GM18873 (cell line): ENCODE measurements around the gene ADAM23.

ENCODE experiments used
- ATAC-seq: cut with Tn5 transposase; IDR thresholded peaks from one replicate; pipeline ENCODE4 v1.9.1; 2021; ENCODE audit warnings: mild to moderate bottlenecking, moderate library complexity, moderate number of reproducible peaks; ENCODE audit not compliant: unreplicated experiment, low FRiP score

Gene ADAM23

GRCh38 chr2:206558492-206558891 lies 115.2 kb downstream of the ADAM23 start:
- no peak for ATAC-seq

DNA sequence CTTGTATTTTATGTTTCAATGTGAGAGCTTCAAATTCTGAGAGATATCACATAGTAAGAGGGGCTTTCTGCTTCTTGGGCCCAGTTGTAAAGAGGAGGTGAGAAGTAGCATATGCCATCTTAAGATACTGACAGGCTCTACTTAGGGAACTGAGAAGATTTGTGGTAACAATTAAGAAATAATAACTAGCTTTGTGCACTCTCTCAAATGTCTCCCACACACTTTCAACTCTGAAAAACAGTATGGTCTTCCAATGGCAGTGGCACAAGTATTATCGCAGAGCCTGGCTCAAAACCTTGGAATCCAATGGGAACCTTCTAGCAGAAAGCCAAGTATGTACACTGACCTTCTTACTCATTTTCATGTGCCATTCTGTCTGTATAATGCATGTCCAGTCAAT lies 118.6 kb downstream of the ADAM23 start:
- no peak for ATAC-seq

DNA sequence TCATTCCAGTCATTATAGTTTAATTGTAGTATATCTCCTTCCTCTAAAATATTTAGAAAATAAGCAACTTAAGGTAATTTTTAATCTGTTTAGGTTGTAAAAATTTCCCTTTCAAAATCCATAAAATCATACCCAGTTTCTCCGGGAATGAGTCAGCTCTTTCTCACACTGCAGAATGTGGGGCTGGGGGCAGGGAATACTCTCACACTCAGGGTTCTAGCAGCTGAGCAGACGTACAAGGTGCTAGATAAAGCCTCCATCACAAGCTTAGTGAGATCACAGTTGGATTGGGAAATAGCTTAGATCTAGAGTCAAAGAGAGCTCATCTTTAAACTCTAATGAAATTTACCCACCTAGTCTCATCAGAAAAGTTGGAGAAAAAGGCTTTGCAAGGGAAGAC lies 119.0 kb downstream of the ADAM23 start:
- no peak for ATAC-seq

DNA sequence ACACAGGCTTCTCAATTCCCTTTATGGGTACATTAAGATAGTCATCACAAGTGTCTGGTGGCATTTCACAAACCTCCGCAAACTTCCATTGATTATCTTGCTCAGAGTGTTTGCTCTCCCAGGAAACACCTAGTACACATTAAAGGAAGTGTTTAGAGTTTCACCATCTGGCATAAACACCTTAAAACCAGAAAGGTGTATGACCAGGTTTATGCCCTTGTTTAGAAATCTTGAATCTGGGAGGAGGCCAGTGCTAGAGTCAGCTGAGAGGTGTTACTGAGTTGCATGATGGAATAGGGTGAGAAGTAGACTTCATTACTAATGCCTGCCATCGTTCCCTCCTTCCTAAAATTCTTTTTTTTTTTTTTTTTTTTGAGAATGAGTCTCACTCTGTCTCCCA lies 120.0 kb downstream of the ADAM23 start:
- ATAC-seq = no peak

- ATAC-seq = no peak
Observed at GRCh38 chr2:206565666-206566065, 122.3 kb downstream of the ADAM23 start.

DNA sequence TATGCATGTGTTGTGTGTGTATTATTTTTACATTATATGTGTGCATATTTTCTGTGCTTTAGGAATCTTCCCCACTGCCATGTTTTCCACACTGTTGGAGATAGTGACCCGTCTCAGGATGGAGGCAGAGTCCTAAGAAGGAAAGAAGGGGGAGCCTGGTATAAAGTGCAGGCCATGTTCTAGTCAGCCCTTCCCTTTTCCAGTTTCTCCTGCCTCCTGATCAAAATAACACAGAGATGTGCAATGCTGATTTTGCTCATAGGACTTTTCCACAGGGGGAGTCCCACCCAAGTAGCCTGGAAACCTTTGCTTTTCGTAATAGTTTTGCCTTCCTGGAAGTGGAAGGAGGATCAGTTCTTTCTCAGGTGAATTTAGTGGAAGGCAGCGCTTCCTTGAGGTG lies 126.1 kb downstream of the ADAM23 start:
- ATAC-seq = no peak

GRCh38 chr2:206570199-206570598 lies 126.9 kb downstream of the ADAM23 start:
- ATAC-seq = no peak

GRCh38 chr2:206572725-206573124 lies 129.4 kb downstream of the ADAM23 start:
- no peak for ATAC-seq

- no peak for ATAC-seq
Observed at GRCh38 chr2:206573793-206574192, 130.5 kb downstream of the ADAM23 start.

DNA sequence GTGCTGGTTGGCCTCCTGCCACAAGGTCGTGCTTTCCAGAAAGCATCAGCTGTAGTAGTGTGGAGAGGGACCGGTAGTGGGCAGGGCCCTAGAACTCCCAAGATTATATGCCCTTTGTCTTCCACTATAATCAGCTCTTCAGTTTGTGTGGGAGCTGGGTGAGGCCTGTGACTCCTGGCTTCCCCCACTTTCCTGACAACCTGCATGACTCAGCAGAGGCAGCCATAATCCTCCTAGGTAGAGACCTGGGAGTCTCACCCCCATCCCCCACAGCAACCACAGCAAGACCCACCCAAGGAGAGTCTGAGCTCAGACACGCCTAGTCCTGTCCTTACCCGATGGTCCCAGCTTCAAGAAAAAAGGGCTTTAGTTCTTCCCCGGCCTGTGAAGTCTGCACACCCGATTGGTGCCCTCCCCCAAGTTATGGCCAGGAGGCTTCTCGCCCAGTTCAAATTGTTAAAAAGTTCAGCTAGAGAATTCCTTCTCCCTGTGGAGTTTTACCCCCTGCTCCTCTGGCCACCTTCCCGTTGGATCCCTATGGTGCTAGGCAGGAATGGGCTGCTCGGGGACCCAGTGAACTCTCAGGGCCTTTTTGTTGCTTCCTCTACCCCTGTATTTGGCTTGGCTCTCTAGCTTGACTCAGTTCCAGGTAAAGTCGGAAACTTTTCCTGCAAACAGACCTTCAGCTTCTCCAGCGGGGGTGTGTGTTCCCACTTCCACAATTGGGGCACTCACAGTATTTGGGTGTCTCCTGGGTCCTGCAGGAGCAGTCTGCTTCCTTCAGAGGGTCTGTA lies 141.2 kb downstream of the ADAM23 start:
- ATAC-seq = no peak

DNA sequence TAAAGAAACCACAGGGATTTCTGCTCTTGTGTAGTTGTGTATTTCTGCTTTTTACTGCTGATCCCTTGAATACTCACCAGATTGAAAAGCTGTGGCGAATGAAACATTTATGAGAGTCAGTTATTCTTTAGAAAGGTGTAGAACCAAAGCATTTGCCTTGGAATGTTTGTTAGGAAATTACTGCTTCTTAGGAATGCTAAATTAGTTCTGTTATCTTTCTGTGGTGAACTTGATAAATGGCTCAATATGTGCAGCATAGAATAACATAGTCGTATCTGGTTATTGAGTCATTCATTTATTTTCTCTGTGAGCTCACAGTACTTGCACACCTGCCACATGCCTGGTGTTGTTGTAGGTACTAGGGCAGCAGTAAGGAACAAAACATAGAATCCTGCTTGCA lies 142.0 kb downstream of the ADAM23 start:
- no peak for ATAC-seq

- no peak for ATAC-seq
Observed at GRCh38 chr2:206586609-206587008, 143.3 kb downstream of the ADAM23 start.

DNA sequence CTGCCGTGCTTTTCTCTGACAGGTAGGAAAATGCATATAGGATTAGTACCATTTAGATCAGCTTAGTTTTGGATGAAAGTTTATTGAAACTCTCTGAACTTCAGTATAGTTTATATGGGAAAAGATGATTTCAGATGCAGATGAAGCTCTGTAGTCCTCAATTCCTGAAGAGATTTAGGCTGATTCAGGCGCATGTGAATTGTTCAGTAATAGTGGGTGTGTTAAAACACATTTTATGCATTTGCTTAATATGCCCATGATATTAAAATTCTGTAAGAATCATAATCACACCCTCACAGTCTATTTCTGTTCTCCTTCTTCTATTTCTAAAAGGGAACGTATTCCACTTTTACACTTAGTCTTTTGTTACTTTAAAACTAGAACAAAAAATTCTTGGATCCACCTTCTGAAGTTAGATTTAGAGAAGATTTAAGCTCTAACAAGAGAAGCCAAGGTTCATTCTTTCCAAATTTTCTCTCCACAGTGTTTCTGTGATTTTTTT lies 154.4 kb downstream of the ADAM23 start:
- ATAC-seq = no peak

DNA sequence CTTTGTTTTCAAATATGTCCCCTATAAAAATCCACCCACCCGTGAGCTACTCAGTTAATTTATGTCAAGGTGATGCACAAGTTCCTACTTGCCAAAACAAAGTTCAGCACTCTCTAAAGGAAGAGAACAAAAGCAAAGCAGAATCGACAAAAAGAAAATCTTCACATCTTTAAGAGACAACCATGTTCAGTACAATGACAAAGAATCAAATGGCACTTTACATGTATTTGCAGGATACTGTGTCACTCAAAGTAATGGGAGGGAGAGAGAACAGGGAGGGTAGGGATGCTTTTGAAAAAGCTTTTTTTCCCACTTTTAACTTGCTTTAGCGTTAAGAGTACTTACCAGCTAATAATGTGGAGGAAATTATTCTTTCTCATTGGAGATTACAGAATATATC lies 159.9 kb downstream of the ADAM23 start:
- ATAC-seq = no peak

- no peak for ATAC-seq
Observed at GRCh38 chr2:206610451-206610850, 167.1 kb downstream of the ADAM23 start.

DNA sequence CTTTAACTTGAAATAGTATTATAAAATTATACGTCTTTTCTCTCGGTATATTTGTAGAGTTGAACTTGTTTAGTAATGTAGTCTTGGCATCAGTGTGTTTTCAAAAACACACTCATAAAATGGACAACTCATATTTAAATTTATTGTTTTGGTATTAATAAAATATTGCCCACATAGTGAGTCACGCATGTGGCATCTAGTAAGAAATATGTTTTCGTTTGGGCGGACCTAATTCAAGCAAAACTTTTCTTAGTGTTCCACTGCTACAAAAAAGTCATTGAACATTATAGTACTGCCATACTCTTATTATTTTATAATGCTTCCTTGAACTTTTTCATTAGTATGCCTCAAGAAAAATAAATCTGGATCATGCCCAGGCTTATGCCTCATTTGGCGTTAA lies 167.9 kb downstream of the ADAM23 start:
- no peak for ATAC-seq

DNA sequence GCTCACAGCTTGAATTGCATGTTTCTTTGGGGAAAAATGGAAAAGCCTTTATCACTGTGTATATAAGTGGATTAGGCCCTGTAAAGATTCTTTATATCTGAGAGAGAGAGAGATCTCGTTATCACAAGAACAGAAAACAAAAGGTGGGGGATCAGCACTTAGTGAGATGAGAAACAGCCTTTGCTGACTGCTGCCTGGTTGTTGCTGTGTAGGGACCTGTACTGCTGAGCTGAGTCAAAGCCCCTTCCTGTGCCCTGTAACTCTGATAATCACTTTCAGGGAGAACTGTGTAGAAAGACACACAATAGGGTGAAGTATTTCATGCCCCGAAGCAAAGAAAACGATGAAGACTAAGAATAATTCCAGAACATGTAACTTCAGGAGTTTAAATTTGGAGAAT lies 168.4 kb downstream of the ADAM23 start:
- no peak for ATAC-seq

- no peak for ATAC-seq
Observed at GRCh38 chr2:206614811-206615210, 171.5 kb downstream of the ADAM23 start.

- ATAC-seq = no peak
Observed at GRCh38 chr2:206615417-206616089, 172.2 kb downstream of the ADAM23 start.

DNA sequence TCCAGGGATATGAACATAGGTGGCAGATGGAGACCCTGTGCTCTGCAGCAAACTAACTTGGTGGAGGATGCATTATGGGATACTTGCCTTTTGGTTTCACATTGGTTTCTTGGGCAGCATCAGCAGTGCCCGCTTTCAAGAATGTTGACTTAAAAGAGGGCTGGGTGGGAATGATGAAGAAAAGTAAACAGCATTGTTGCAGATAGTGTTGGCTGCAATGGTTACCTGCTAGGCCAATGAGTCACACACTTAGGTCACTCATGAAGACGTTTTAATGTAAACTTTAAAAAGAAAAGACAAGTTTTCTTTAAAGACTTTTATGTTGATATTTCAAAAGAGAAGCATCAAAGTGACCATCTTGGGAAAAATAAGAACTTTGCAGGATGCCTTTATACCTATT lies 172.8 kb downstream of the ADAM23 start:
- ATAC-seq = no peak

DNA sequence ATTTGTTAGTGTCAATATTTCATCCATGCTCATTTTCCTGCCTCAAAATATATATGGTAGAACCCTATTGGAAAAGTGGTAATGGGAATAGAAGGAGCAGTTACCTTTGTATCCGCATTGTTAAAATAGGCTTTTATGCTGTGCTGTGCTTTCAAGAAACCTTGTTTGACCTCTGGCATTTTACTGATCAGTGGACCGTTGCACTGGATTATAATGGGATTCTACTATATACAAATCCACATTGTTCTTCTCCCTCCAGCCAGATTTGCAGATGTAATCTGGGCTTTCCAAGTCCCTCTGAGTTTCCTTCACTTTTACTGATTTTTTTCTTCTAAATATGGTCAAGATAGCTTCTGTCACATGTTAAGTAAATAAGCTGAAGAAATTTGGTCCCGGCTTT lies 175.7 kb downstream of the ADAM23 start:
- ATAC-seq = no peak

DNA sequence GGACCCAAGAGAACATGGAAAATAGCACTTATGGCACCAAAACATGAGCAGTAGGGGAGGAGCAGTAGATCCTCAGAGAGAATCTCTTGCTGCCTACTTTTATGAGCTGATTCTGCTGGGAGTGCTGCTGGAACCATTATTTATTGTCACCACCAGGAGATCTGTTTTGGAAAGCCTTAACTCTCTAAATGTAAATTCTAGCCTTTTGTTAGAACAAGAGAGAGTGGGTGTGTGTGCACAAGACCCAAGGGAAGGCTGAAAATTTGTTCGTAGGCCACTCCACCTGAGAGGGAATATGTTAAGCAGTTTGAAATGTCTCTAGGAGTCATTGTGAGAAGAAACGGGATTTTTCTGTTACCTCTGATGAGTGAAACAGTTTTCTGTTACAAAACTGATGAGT lies 182.8 kb downstream of the ADAM23 start:
- no peak for ATAC-seq
